HepG2 (cell line): ENCODE data around the gene SGPL1. TPM values are rescaled to one million over a fixed set of nuclear protein-coding genes. Genes with fewer than 3 reads are reported as not detected.

Experiments used
- TBP ChIP-seq: sonication (generic); formaldehyde crosslinking; IDR thresholded peaks from 2 replicates; pipeline ENCODE4 v1.5.0; 2020; ENCODE audit warnings: missing genetic modification reagents
- ZNF33B ChIP-seq: sonication (generic); formaldehyde crosslinking; IDR thresholded peaks from 2 replicates; pipeline ENCODE4 v1.5.1; 2020; ENCODE audit warnings: mild to moderate bottlenecking, missing genetic modification reagents
- polyA plus RNA-seq, 8 experiments: library from polyadenylated mRNA; depleted of rRNA in 3 of 8; stranded (reverse) in 7 of 8; unstranded in 1 of 8; fragments of >200 nt; fragmentation: Illumina TruSeq in 4 of 8; extraction: Trizol in 4 of 8; gene quantifications; 2 replicates each; pipeline versions ENCODE4 v1.2.1 to v1.2.3, GENCODE V29; 2011 to 2016; ENCODE audit warnings: low read depth in 4 of 8, missing spikeins in 1 of 8, mixed read lengths in 1 of 8; ENCODE audit not compliant: insufficient read depth in 1 of 8
- total RNA-seq, 5 experiments: library from RNA; depleted of rRNA; stranded (reverse); fragments of >200 nt; fragmentation: Illumina TruSeq; extraction: Trizol; gene quantifications; 2 replicates each; pipeline ENCODE4 v1.2.3, GENCODE V29; 2016; ENCODE audit warnings: low read depth in 1 of 5
- TF ChIP-seq, protein P1 (sequence below), 2 experiments: sonication (generic) in 1 of 2; formaldehyde crosslinking in 1 of 2; IDR thresholded peaks; 2 replicates each; pipeline versions ENCODE4 v1.4.0 to v1.6.1; 2016 to 2020; ENCODE audit warnings: borderline replicate concordance in 1 of 2, low read depth in 1 of 2, mild to moderate bottlenecking in 1 of 2, missing genetic modification reagents in 1 of 2
- TF ChIP-seq, protein P2 (sequence below): sonication (generic); formaldehyde crosslinking; IDR thresholded peaks from 2 replicates; pipeline ENCODE4 v1.9.0; 2022; ENCODE audit warnings: low read depth, missing genetic modification reagents

The SGPL1 gene
- total and polyA plus RNA-seq, 2 of the 13 experiments (the other 11 are each of a cell fraction or from before 2014, with no cell fraction given), result 17.6 to 25.0 TPM

GRCh38 chr10:70814126-70814525, 1.6 kb upstream of the SGPL1 start (continued):
- TF ChIP-seq, protein P1, sequence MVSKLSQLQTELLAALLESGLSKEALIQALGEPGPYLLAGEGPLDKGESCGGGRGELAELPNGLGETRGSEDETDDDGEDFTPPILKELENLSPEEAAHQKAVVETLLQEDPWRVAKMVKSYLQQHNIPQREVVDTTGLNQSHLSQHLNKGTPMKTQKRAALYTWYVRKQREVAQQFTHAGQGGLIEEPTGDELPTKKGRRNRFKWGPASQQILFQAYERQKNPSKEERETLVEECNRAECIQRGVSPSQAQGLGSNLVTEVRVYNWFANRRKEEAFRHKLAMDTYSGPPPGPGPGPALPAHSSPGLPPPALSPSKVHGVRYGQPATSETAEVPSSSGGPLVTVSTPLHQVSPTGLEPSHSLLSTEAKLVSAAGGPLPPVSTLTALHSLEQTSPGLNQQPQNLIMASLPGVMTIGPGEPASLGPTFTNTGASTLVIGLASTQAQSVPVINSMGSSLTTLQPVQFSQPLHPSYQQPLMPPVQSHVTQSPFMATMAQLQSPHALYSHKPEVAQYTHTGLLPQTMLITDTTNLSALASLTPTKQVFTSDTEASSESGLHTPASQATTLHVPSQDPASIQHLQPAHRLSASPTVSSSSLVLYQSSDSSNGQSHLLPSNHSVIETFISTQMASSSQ (IDR thresholded peaks at IDR 0.05; ENCODE audit: low read depth), result no peak
- TF ChIP-seq, protein P1 (CRISPR knock-in tag; IDR thresholded peaks at IDR 0.05; ENCODE audit: borderline replicate concordance), result no peak
- TF ChIP-seq, protein P2, sequence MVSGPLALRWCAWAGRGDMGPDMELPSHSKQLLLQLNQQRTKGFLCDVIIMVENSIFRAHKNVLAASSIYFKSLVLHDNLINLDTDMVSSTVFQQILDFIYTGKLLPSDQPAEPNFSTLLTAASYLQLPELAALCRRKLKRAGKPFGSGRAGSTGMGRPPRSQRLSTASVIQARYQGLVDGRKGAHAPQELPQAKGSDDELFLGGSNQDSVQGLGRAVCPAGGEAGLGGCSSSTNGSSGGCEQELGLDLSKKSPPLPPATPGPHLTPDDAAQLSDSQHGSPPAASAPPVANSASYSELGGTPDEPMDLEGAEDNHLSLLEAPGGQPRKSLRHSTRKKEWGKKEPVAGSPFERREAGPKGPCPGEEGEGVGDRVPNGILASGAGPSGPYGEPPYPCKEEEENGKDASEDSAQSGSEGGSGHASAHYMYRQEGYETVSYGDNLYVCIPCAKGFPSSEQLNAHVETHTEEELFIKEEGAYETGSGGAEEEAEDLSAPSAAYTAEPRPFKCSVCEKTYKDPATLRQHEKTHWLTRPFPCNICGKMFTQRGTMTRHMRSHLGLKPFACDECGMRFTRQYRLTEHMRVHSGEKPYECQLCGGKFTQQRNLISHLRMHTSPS, result no peak
- no peak for TF ChIP-seq TBP
- TF ChIP-seq ZNF33B (CRISPR knock-in tag), result no peak
